Lower leg skin (tissue), 3 donors: ENCODE results near the gene CKAP4.

ENCODE experiments used
- CTCF ChIP-seq, 3 donors: fragments of 450-650 bp; IDR thresholded peaks; one replicate each; pipeline ENCODE4 v1.5.1; 2016; ENCODE audit warnings: antibody characterized with exemption in 3 of 3, mild to moderate bottlenecking in 3 of 3, moderate library complexity in 2 of 3
- POLR2A ChIP-seq, 2 donors: fragments of 450-650 bp; IDR thresholded peaks; one replicate each; pipeline ENCODE4 v1.6.1; 2016 to 2017; ENCODE audit warnings: antibody characterized with exemption in 2 of 2, mild to moderate bottlenecking in 1 of 2, moderate library complexity in 1 of 2

- no peak for TF ChIP-seq CTCF (IDR thresholded peaks at IDR 0.05)
- no peak for TF ChIP-seq POLR2A (IDR thresholded peaks at IDR 0.05)
These were observed 38.2 kb upstream of the CKAP4 start for GRCh38 chr12:106285982-106286381.
